KBM-7 (cell line): Measurements from ENCODE around the gene CST3.

Source experiments
- DNase-seq: peaks from one replicate; pipeline ENCODE4 v3.0.0-alpha.2; 2015
- in situ Hi-C: fragments of 300-500 bp; cut with MboI; formaldehyde crosslinking; loops from 2 replicates; pipeline ENCODE4 v1.14.3; 2020; ENCODE audit warnings: low sequenced_read_pairs, low pct_unique_long_range_greater_than_20kb, mixed read lengths

Gene CST3

GRCh38 chr20:23609486-23610109, 28.2 kb downstream of the CST3 start:
- in situ Hi-C loops = no loop called here
- DNase-seq = no peak

- DNase-seq = no peak
- in situ Hi-C loops = no loop called here
Observed at GRCh38 chr20:23608251-23608846, 29.4 kb downstream of the CST3 start.

GRCh38 chr20:23607497-23608245, 30.1 kb downstream of the CST3 start:
- DNase-seq = no peak
- in situ Hi-C loops = no loop called here

- in situ Hi-C loops = no loop called here
- peak; percentile 65 for DNase-seq
Observed at GRCh38 chr20:23606652-23607049, 31.1 kb downstream of the CST3 start.

- DNase-seq = no peak
- in situ Hi-C loops = no loop called here
Observed at GRCh38 chr20:23605867-23606651, 31.7 kb downstream of the CST3 start, which contains the start of gene CST9. Gene CST9 (minus strand): TSS chr20:23605917. CDS start chr20:23605864, 53 bp downstream.

GRCh38 chr20:23604306-23604705, 33.4 kb downstream of the CST3 start:
- in situ Hi-C loops = no loop called here

GRCh38 chr20:23603321-23603720, 34.4 kb downstream of the CST3 start:
- no peak for DNase-seq
- in situ Hi-C loops = no loop called here

More at GRCh38 chr20:23604306-23604705, 33.4 kb downstream of the CST3 start:
- no peak for DNase-seq

- in situ Hi-C loops = no loop called here
- DNase-seq = no peak
Observed at GRCh38 chr20:23602699-23603098, 35.1 kb downstream of the CST3 start.

- in situ Hi-C loops = no loop called here
Observed at GRCh38 chr20:23602241-23602640, 35.5 kb downstream of the CST3 start.

GRCh38 chr20:23601715-23602114, 36.0 kb downstream of the CST3 start:
- in situ Hi-C loops = no loop called here
- DNase-seq = no peak

More at GRCh38 chr20:23602241-23602640, 35.5 kb downstream of the CST3 start:
- peak; percentile 17 for DNase-seq

GRCh38 chr20:23598481-23598880, 39.3 kb downstream of the CST3 start:
- in situ Hi-C loops = no loop called here
- no peak for DNase-seq

- no peak for DNase-seq
- in situ Hi-C loops = no loop called here
Observed at GRCh38 chr20:23596579-23597250, 41.0 kb downstream of the CST3 start.

- no peak for DNase-seq
- in situ Hi-C loops = no loop called here
Observed at GRCh38 chr20:23595941-23596340, 41.8 kb downstream of the CST3 start.

- no peak for DNase-seq
Observed at GRCh38 chr20:23588434-23589403, 49.0 kb downstream of the CST3 start.

GRCh38 chr20:23587631-23588030, 50.1 kb downstream of the CST3 start:
- in situ Hi-C loops = no loop called here

More at GRCh38 chr20:23588434-23589403, 49.0 kb downstream of the CST3 start:
- in situ Hi-C loops = no loop called here

GRCh38 chr20:23586735-23587525, 50.8 kb downstream of the CST3 start:
- DNase-seq = no peak
- in situ Hi-C loops = no loop called here

More at GRCh38 chr20:23587631-23588030, 50.1 kb downstream of the CST3 start:
- DNase-seq = no peak
